IPS-15b (cell line): ENCODE measurements around the gene KLK5.
"Not testable (repeated sequence)": the region's sequence is repeated elsewhere in the genome, so short reads cannot be mapped to it uniquely, and the experiment has no call there.

ENCODE experiments used
- H3K27me3 ChIP-seq: one replicate; pipeline ENCODE4 v1.6.1; 2013; ENCODE audit warnings: low read length; ENCODE audit not compliant: control insufficient read depth, insufficient read depth
- H3K36me3 ChIP-seq: one replicate; pipeline ENCODE4 v1.6.1; 2013; ENCODE audit warnings: low read length; ENCODE audit not compliant: control insufficient read depth, insufficient read depth
- H3K4me1 ChIP-seq: one replicate; pipeline ENCODE4 v1.6.1; 2013; ENCODE audit warnings: mild to moderate bottlenecking, low read length; ENCODE audit not compliant: control insufficient read depth, insufficient read depth
- H3K4me3 ChIP-seq: one replicate; pipeline ENCODE4 v1.5.1; 2013; ENCODE audit warnings: low read depth, low read length
- H3K9ac ChIP-seq: one replicate; pipeline ENCODE4 v1.6.1; 2013; ENCODE audit warnings: low read depth, mild to moderate bottlenecking, low read length
- H3K9me3 ChIP-seq: one replicate; pipeline ENCODE4 v1.6.1; 2013; ENCODE audit warnings: mild to moderate bottlenecking, low read length; ENCODE audit not compliant: control insufficient read depth, insufficient read depth

Gene KLK5

GRCh38 chr19:50981587-50982146, 28.8 kb upstream of the KLK5 start:
- Histone ChIP-seq H3K36me3 (no peaks in the 10 kb centered on the region), H3K27me3 (peaks cover 17% of the 10 kb centered on the region)

DNA sequence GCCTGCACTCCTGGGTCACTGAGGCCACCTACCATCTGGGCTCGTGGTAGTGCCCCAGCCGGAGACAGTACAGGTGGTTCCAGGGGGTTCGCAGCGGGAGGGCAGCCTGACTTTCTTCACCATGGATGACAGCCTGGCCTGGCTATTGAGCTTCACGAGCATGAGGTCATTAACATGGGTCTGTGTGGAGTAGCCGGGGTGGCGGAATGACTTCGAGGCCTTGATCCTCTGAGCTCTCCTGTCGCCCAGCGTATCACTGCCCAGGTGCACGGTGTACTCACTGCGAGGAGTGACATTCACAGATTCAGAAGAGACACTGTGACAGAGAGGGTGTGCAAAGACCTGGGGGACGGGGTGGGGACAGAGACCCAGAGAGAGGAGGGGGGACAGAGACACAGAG, 27.4 kb upstream of the KLK5 start:
- Histone ChIP-seq H3K27me3 (peaks cover 14% of the 10 kb centered on the region), H3K4me1 (peaks cover 6% of the 10 kb centered on the region), H3K4me3 (no peak overlapping the region), H3K9me3 (no peaks in the 10 kb centered on the region), H3K9ac (no peak overlapping the region), H3K36me3 (no peaks in the 10 kb centered on the region)

More at GRCh38 chr19:50981587-50982146, 28.8 kb upstream of the KLK5 start:
- H3K4me3 ChIP-seq: no peak overlapping the region
- no peaks in the 10 kb centered on the region for H3K9me3 ChIP-seq
- H3K9ac ChIP-seq: no peak overlapping the region
- H3K4me1 ChIP-seq: peaks cover 6% of the 10 kb centered on the region

GRCh38 chr19:50979758-50980157, 26.9 kb upstream of the KLK5 start:
- no peak overlapping the region for H3K9ac ChIP-seq
- H3K4me1 ChIP-seq: peaks cover 6% of the 10 kb centered on the region
- H3K36me3 ChIP-seq: no peaks in the 10 kb centered on the region
- H3K27me3 ChIP-seq: peaks cover 14% of the 10 kb centered on the region
- no peak overlapping the region for H3K4me3 ChIP-seq
- H3K9me3 ChIP-seq: no peaks in the 10 kb centered on the region

DNA sequence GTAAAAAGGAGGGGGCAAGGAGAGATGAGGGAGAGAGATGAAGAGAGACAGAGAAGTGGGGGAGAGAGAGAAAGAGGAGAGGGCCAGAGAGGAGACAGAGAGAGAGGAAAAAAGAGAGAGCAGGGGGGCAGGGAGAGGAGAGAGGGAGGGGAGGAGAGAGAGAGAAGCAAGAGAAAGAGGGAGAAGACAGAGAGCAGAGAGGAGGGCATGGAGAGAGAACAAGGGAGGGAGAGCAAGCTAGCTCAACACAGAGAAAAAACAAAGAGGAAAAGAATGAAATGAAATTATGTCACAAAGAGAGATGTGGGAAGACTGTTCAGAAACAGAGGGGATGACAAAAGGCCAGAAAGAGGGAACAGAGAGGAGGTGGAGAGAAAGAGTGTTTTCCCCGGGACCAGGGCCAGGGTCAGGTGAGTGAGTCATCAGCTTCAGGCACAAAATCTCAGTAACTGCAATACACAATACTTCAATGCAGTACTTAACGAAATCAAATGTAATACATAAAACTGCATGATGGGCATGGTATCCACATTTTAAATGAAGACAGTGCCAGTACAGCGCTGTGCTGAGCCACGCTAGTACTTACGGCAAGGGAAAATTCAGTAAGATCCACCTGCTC, 26.0 kb upstream of the KLK5 start:
- Histone ChIP-seq H3K36me3 (no peaks in the 10 kb centered on the region), H3K4me1 (peaks cover 6% of the 10 kb centered on the region), H3K4me3 (no peak overlapping the region), H3K9ac (no peak overlapping the region), H3K27me3 (peaks cover 11% of the 10 kb centered on the region), H3K9me3 (no peaks in the 10 kb centered on the region)

- Histone ChIP-seq H3K4me3 (no peak overlapping the region), H3K9ac (no peak overlapping the region), H3K9me3 (no peaks in the 10 kb centered on the region), H3K27me3 (peaks cover 8% of the 10 kb centered on the region), H3K36me3 (no peaks in the 10 kb centered on the region), H3K4me1 (peaks cover 6% of the 10 kb centered on the region)
Observed at GRCh38 chr19:50977626-50978025, 24.8 kb upstream of the KLK5 start.

GRCh38 chr19:50975766-50976165, 22.9 kb upstream of the KLK5 start:
- Histone ChIP-seq H3K36me3 (no peaks in the 10 kb centered on the region), H3K9me3 (no peaks in the 10 kb centered on the region), H3K4me3 (no peak overlapping the region), H3K4me1 (peaks cover 7% of the 10 kb centered on the region), H3K9ac (no peak overlapping the region), H3K27me3 (peaks cover under 1% of the 10 kb centered on the region)

DNA sequence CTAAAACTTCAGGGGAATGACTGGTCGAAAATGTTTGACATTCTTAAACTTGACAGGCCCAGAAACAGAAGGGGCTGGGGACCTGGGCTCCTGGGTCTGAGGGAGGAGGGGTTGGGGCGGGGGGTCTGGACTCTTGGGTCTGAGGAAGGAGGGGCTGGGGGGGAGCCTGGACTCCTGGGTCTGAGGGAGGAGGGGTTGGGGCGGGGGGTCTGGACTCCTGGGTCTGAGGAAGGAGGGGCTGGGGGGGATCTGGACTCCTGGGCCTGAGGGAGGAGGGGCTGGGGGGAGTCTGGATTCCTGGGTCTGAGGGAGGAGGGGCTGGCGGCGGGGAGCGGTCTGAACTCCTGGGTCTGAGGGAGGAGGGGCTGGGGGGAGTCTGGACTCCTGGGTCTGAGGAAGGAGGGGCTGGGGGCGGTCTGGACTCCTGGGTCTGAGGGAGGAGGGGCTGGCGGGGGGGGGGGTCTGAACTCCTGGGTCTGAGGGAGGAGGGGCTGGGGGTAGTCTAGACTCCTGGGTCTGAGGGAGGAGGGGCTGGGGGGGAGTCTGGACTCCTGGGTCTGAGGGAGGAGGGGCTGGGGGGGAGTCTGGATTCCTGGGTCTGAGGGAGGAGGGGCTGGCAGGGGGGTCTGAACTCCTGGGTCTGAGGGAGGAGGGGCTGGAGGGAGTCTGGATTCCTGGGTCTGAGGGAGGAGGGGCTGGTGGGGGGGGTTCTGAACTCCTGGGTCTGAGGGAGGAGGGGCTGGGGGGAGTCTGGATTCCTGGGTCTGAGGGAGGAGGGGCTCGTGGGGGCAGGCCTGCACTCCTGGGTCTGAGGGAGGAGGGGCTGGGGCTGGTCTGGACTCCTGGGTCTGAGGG, 22.1 kb upstream of the KLK5 start:
- Histone ChIP-seq H3K36me3 (no peaks in the 10 kb centered on the region), H3K4me1 (peaks cover 7% of the 10 kb centered on the region), H3K9ac (no peak overlapping the region), H3K27me3 (no peaks in the 10 kb centered on the region), H3K9me3 (no peaks in the 10 kb centered on the region), H3K4me3 (no peak overlapping the region)

GRCh38 chr19:50972795-50973376, 20.0 kb upstream of the KLK5 start:
- H3K27me3 ChIP-seq: no peaks in the 10 kb centered on the region
- no peak overlapping the region for H3K9ac ChIP-seq
- no peaks in the 10 kb centered on the region for H3K9me3 ChIP-seq
- H3K36me3 ChIP-seq: no peaks in the 10 kb centered on the region
- H3K4me1 ChIP-seq: peaks cover 7% of the 10 kb centered on the region
- H3K4me3 ChIP-seq: no peak overlapping the region

- not testable (repeated sequence) for H3K9ac ChIP-seq, H3K27me3 ChIP-seq, H3K4me3 ChIP-seq
Observed at GRCh38 chr19:50969810-50970209, 17.0 kb upstream of the KLK5 start.

DNA sequence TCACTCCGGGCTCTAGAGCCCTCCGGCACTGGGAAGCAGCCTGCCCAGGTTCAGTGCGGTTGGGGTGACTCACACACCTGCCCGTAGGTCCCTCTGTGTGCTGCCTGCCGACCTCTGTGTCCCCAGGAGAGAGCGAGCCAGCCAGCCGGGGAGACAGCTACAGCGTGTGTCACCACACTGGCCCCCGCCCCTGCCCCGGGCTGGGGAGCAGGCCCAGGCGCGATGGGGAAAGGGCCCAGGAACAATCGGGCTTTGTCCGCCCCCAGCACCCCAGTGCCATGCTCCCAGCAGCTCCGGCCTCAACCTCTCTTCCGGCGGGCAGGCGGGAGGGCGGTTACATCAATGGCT, 16.5 kb upstream of the KLK5 start, which contains the start of gene KLK6:
Gene KLK6, minus strand, starts transcription at position 179 of the 348 bp plus-strand sequence. CDS start 1,487 bp downstream, outside the sequence.
- Histone ChIP-seq H3K4me3 (no peak within 1 kb of the TSS), H3K36me3 (no peaks in the 10 kb centered on the region), H3K4me1 (peaks cover 7% of the 10 kb centered on the region), H3K9me3 (no peaks in the 10 kb centered on the region), H3K9ac (no peak within 1 kb of the TSS), H3K27me3 (no peaks in the 10 kb centered on the region)

More at GRCh38 chr19:50969810-50970209, 17.0 kb upstream of the KLK5 start:
- not testable (repeated sequence) for H3K9me3 ChIP-seq, H3K36me3 ChIP-seq, H3K4me1 ChIP-seq

- Histone ChIP-seq H3K9me3 (no peaks in the 10 kb centered on the region), H3K9ac (no peak overlapping the region), H3K27me3 (no peaks in the 10 kb centered on the region), H3K4me3 (no peak overlapping the region), H3K4me1 (peaks cover 7% of the 10 kb centered on the region), H3K36me3 (no peaks in the 10 kb centered on the region)
Observed at GRCh38 chr19:50968716-50969412, 16.0 kb upstream of the KLK5 start.
